ENCODE results near the gene MSI2. TPM values are rescaled to one million over a fixed set of nuclear protein-coding genes. Genes with fewer than 3 reads are reported as not detected.

The MSI2 gene
- total and polyA plus RNA-seq, 5 donors, result 43.9 to 113 (median 107) TPM

DNA sequence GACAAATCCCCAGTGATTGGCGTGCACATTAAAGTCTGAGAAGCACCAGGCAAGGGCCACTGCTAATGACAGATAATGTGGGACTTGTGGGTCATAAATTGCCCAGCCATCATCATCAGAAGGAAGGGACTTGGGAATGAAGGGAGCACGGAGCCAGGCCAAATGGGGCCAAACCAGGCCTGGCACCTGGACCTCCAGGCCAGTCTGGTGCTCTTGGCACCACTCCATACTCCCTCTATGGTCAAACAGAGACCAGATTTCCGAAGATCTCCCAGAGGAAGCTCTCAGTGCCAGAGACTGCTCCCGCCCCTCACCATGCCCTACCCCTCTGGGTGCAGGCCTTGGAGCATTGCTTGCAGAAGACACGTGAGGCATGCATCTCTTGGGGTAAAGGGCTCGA, 346.6 kb downstream of the MSI2 start:
- ATAC-seq (no peak), DNase-seq (no peak)
- Histone ChIP-seq H3K9me3 (ENCODE audit: control insufficient read depth, low read length) (no peaks in the 10 kb centered on the region), H3K4me1 (ENCODE audit: control insufficient read depth, insufficient read depth, low read length) (peaks cover 21% of the 10 kb centered on the region), H3K27ac (ENCODE audit: low read length) (no peak overlapping the region), H3K27me3 (ENCODE audit: control insufficient read depth, insufficient read depth) (no peaks in the 10 kb centered on the region), H3K4me3 (ENCODE audit: low read length) (no peak overlapping the region)
- WGBS, result 89% methylated on average over 6 of the region's 6 CpGs
- intact Hi-C loops (cut with DNase I), result loop anchor here in 1 of 4 donors (10.0 kb wide), 1 partner anchor 132 kb away; no protein-coding TSS in a partner anchor

DNA sequence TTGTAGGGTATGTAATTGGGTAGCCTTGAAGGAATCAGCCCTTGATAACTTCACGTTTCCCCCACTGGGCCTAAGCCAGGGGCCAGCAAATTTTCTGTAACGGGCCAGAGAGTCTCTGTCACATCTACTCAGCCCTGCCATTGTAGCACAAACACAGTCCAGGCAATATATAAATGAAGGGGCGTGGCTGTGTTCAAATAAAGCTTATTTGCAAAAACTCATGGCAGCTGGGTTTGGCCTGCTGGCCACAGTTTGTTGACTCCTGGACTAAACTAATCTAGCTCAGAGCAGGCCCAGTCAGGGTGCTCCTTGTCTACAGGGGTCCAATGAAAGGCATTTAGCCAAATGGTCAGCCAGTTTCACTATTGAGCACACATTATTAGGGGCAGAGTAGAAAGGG, 347.2 kb downstream of the MSI2 start:
- Histone ChIP-seq H3K27ac (ENCODE audit: low read length) (peak overlapping the region; percentile 5), H3K4me1 (ENCODE audit: control insufficient read depth, insufficient read depth, low read length) (peaks cover 21% of the 10 kb centered on the region), H3K9me3 (ENCODE audit: control insufficient read depth, low read length) (no peaks in the 10 kb centered on the region), H3K4me3 (ENCODE audit: low read length) (no peak overlapping the region), H3K27me3 (ENCODE audit: control insufficient read depth, insufficient read depth) (no peaks in the 10 kb centered on the region)
- intact Hi-C loops (cut with DNase I), result loop anchor here in 1 of 4 donors (10.0 kb wide), 1 partner anchor 131 kb away; no protein-coding TSS in a partner anchor
- WGBS, result 81% methylated on average over 3 of the region's 3 CpGs
- ATAC-seq (no peak), DNase-seq (no peak)

DNA sequence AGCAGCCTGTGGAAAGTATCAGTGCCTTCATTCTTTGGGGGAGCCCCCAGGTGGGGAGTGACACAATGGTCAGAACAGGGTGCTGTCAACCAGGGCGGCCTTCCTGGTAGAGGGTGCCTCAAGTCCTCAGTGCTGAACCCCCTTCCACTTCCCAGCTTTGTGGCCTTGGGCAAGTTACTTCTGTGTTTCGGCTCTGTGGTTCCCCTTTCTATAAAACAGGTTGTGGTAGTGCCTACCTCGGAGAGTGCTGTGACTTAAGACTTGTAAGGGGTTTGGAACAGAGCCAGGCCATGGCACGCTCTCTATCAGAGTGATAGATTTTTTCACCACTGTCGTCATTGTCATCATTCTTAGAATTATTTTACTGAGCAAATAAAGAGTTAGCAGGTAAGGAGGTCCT, 347.7 kb downstream of the MSI2 start:
- ATAC-seq (no peak), DNase-seq (peak in 1 of 3 donors; percentile 79)
- Histone ChIP-seq H3K4me3 (ENCODE audit: low read length) (no peak overlapping the region), H3K9me3 (ENCODE audit: control insufficient read depth, low read length) (no peaks in the 10 kb centered on the region), H3K27ac (ENCODE audit: low read length) (peak overlapping the region; percentile 5), H3K4me1 (ENCODE audit: control insufficient read depth, insufficient read depth, low read length) (peaks cover 19% of the 10 kb centered on the region), H3K27me3 (ENCODE audit: control insufficient read depth, insufficient read depth) (no peaks in the 10 kb centered on the region)
- 71% methylated on average over 5 of the region's 5 CpGs for WGBS
- intact Hi-C loops (cut with DNase I), result loop anchor here in 1 of 4 donors (10.0 kb wide), 1 partner anchor 131 kb away; no protein-coding TSS in a partner anchor

DNA sequence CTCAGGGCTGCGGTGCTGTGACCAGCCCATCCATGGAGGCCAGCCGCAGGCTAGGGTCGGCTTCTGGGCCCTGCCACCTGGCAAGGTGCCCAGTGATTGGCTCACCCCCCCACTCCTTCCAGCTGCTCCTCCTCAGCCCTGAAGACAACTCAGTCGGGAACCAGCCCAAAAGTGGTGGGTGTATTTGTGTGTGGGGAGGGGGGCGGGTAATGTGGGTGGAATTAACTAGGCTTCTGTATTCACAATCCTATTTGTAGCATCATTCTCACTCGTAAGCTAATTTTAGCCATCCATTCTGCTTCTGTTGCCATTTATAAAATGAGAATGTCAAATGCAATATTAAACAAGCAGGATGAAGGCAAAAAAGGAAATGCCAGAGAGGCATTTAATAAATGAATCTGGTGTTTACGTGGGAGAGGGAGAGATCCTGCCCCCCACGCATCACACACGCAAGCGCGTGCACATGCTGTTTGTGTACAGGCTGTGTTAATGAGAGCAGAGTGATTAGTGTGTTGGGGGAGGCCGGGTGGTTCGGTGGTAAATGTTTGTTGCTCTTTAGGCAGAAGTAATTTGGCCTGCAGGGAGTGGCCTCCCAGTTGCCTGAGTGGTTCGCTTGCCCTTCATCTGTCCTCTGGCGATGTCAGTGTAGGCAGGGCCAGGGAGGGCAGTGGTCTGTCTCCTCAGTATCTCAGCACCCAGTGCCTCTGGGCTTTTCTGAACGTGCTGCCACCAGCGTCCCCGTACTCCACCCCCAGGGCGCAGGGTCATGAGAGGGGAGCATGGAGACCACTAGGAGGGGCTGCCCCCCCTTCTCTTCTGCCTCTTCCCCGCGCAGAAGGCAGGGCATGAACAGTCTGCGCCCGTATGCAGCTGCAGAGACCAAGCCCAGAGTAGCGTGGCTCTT, 348.7 kb downstream of the MSI2 start:
- Histone ChIP-seq H3K4me1 (ENCODE audit: control insufficient read depth, insufficient read depth, low read length) (peaks cover 11% of the 10 kb centered on the region), H3K9me3 (ENCODE audit: control insufficient read depth, low read length) (no peaks in the 10 kb centered on the region), H3K27me3 (ENCODE audit: control insufficient read depth, insufficient read depth) (no peaks in the 10 kb centered on the region), H3K27ac (ENCODE audit: low read length) (peak overlapping the region; percentile 77), H3K4me3 (ENCODE audit: low read length) (no peak overlapping the region)
- intact Hi-C loops (cut with DNase I), result loop anchor here in 1 of 4 donors (10.0 kb wide), 1 partner anchor 130 kb away; no protein-coding TSS in a partner anchor
- ATAC-seq (peak; percentile 66 to 74), DNase-seq (peak; percentile 54 to 81 (median 78))
- 16% methylated on average over 24 of the region's 24 CpGs for WGBS

DNA sequence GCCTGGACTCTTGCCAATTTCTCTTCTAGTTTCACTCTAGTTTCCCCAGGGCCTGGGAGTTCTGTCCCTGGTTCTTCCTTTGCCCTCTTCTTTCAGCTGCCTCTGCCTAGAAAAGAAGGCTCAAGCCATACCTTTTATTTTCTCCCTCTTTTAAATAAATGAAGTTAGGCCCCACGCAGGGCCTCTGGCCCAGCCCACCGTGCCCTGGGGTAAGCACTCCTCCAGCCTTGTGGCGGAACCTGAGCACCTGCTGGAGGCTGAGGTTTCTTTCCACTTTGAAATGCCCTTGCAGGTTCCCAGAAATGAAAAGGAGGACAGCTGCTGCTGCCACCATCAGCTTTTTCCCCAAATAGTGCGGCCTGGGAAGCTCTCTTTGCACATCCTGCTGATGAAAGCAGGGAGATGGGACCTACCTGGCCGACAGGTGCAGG, 349.4 kb downstream of the MSI2 start:
- no peaks in the 10 kb centered on the region for H3K27me3 ChIP-seq (ENCODE audit: control insufficient read depth, insufficient read depth)
- peaks cover 11% of the 10 kb centered on the region for H3K4me1 ChIP-seq (ENCODE audit: control insufficient read depth, insufficient read depth, low read length)
- intact Hi-C loops (cut with DNase I), result loop anchor here in 1 of 4 donors (10.0 kb wide), 1 partner anchor 129 kb away; no protein-coding TSS in a partner anchor
- peak overlapping the region; percentile 73 for H3K27ac ChIP-seq (ENCODE audit: low read length)
- no peak overlapping the region for H3K4me3 ChIP-seq (ENCODE audit: low read length)
- DNase-seq, result no peak
- no peaks in the 10 kb centered on the region for H3K9me3 ChIP-seq (ENCODE audit: control insufficient read depth, low read length)
- 69% methylated on average over 5 of the region's 5 CpGs for WGBS
- no peak for ATAC-seq

DNA sequence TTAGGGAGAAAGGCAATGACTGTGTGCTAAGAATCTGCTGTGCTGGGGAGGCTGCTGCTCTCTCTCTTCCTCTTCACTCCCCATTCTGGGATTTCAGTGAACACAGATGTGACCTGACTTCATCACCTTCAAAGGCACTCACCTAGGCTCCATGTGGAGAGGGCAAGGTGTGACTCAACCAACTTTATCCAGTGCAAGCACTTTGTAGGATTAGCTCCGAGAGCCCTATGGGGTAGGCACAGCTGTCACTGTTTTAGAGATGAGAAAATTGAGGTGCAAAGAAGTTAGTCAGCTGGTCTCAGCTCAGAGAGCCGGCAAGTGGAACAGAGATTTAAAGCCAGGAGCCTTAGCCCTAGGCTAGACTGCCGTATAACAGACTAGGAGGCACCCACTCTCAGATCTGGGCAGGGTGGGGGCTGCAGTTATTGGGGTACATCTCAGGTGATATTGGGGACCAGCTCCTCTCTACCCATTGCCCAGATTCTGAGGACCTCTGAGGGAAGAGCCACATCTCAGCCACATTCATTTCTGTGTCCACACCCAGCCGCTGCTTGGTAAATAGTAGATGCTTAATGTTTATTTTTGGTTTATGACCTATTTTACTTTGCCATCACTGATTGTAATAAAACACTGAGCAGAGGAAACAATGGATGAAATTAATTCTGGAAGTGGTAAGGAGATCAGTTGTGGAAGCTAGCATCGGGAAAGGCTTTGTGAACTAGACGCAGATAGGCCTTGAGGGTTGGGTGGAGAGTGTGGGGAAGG, 350.0 kb downstream of the MSI2 start:
- no peak for ATAC-seq
- no peaks in the 10 kb centered on the region for H3K27me3 ChIP-seq (ENCODE audit: control insufficient read depth, insufficient read depth)
- no peaks in the 10 kb centered on the region for H3K9me3 ChIP-seq (ENCODE audit: control insufficient read depth, low read length)
- DNase-seq, result no peak
- no peak overlapping the region for H3K4me3 ChIP-seq (ENCODE audit: low read length)
- H3K4me1 ChIP-seq (ENCODE audit: control insufficient read depth, insufficient read depth, low read length), result peaks cover 11% of the 10 kb centered on the region
- H3K27ac ChIP-seq (ENCODE audit: low read length), result peak overlapping the region; percentile 73
- WGBS, result 88% methylated on average over 6 of the region's 6 CpGs
- intact Hi-C loops (cut with DNase I), result loop anchor here in 1 of 4 donors (10.0 kb wide), 1 partner anchor 129 kb away; no protein-coding TSS in a partner anchor

DNA sequence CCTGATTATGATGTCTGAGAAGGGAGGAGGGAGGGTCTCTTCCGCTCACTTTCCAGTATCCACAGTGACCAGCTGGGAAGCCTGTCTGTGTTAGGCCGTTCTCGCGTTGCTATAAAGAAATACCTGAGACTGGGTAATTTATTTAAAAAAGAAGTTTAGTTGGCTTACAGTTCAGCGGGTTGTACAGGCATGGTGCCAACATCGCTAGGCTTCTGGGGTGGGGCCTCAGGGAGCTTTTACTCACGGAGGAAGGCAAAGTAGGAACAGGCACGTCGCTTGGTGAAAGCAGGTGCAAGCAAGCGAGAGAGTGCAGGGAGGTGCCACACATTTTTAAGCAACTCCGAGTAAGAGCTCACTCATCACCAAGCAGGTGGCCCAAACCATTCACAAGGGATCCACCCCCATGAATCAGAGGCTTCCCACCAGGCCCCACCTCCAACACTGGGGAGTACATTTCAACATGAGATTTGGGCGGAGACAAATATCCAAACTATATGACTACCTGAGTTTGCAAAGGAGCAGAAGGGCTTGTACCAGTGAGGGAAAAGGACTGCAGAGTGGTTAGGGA, 351.3 kb downstream of the MSI2 start:
- H3K9me3 ChIP-seq (ENCODE audit: control insufficient read depth, low read length), result no peaks in the 10 kb centered on the region
- ATAC-seq (no peak), DNase-seq (no peak)
- intact Hi-C loops (cut with DNase I), result loop anchor here in 1 of 4 donors (10.0 kb wide), 1 partner anchor 127 kb away; no protein-coding TSS in a partner anchor
- no peak overlapping the region for H3K4me3 ChIP-seq (ENCODE audit: low read length)
- no peak overlapping the region for H3K27ac ChIP-seq (ENCODE audit: low read length)
- H3K27me3 ChIP-seq (ENCODE audit: control insufficient read depth, insufficient read depth), result no peaks in the 10 kb centered on the region
- H3K4me1 ChIP-seq (ENCODE audit: control insufficient read depth, insufficient read depth, low read length), result peaks cover 10% of the 10 kb centered on the region
- 92% methylated on average over 12 of the region's 12 CpGs for WGBS

DNA sequence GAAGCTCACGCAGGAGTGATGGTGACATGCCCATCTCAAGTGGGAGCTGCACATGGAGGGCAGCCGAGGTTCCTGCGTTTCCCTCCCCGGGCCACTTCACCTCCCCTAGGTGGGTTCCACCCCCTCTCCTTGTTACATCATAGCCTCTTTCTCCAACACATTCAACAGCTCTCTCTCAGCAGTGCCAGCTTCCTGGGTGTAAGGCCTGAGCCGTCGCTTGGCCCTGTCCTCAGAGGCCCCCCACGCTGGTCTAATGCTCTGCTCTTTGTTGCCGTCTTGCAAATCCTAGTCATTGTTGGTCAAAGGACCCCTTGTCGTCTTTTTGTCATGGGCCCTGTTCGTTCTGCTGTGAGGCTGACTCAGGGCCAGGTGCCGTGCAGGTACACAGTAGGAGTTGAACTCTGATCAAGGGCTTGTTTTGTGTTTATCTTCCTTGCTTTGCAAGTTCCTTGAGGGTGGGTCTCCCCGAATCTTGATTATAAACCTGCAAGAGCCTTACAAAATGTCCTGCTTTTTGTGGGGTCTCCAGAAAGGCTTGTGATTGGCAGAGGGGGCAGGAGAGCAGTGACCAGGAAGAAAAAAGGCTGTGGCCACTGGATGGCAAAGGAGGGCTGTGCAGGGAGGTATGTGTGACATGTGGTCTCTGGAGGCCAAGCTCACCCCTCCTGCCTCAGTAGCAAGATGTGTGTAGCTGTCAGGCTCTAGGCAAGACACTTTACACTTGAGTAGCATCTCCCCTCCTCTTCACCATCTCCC, 352.2 kb downstream of the MSI2 start:
- H3K4me3 ChIP-seq (ENCODE audit: low read length), result no peak overlapping the region
- 87% methylated on average over 12 of the region's 12 CpGs for WGBS
- H3K9me3 ChIP-seq (ENCODE audit: control insufficient read depth, low read length), result no peaks in the 10 kb centered on the region
- intact Hi-C loops (cut with DNase I), result loop anchor here in 1 of 4 donors (10.0 kb wide), 1 partner anchor 126 kb away; no protein-coding TSS in a partner anchor
- no peak for DNase-seq
- H3K27me3 ChIP-seq (ENCODE audit: control insufficient read depth, insufficient read depth), result no peaks in the 10 kb centered on the region
- peaks cover 10% of the 10 kb centered on the region for H3K4me1 ChIP-seq (ENCODE audit: control insufficient read depth, insufficient read depth, low read length)
- ATAC-seq, result no peak
- no peak overlapping the region for H3K27ac ChIP-seq (ENCODE audit: low read length)

DNA sequence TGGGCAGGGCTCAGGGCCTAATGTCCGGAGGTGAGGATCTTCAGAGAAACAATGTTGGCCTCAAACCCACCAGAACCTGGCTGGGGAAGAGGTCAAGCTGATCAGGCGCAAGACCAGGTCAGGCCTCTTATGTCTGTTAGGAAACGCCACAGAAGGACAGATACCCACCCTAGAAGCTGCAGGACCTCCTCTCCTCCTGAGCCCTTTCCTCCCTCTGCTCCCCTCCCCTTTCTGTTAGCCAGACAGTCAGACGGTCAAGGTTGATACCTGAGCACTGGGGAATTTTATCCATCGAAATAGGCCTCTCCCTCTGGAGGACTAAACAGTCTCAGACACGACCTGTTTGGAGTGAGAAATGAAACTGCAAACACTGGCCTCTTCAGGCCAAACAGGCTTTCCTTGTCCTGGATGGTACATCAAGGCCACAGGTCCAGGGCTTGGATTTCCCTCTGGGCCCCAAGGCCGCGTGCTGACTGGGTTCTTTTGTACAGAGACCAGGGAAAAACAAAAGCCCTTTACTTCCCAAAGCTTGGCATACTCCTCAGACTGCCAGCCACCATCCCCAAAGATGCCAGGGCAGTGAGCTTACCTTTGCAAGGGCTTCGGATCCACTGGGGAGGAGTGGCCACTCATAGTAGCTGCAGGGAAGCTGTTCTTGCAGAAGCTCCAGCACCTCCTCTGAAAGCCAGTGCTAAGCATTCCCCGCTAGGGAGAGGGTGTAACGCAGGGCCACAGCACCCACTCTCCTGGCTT, 353.0 kb downstream of the MSI2 start:
- 88% methylated on average over 11 of the region's 11 CpGs for WGBS
- intact Hi-C loops (cut with DNase I), result loop anchor here in 1 of 4 donors (10.0 kb wide), 1 partner anchor 126 kb away; no protein-coding TSS in a partner anchor
- DNase-seq, result no peak
- peaks cover 9% of the 10 kb centered on the region for H3K4me1 ChIP-seq (ENCODE audit: control insufficient read depth, insufficient read depth, low read length)
- H3K27me3 ChIP-seq (ENCODE audit: control insufficient read depth, insufficient read depth), result no peaks in the 10 kb centered on the region
- no peak for ATAC-seq
- H3K9me3 ChIP-seq (ENCODE audit: control insufficient read depth, low read length), result no peaks in the 10 kb centered on the region
- H3K27ac ChIP-seq (ENCODE audit: low read length), result no peak overlapping the region
- H3K4me3 ChIP-seq (ENCODE audit: low read length), result no peak overlapping the region
